ENCODE results near the gene SLC35D2. TPM values are rescaled to one million over a fixed set of nuclear protein-coding genes. Genes with fewer than 3 reads are reported as not detected.

SLC35D2 gene
- 10 to 100 TPM; 13.4 to 18.9 (median 17.3) TPM for total RNA-seq
- total RNA-seq (2013) = 23.9 TPM

DNA sequence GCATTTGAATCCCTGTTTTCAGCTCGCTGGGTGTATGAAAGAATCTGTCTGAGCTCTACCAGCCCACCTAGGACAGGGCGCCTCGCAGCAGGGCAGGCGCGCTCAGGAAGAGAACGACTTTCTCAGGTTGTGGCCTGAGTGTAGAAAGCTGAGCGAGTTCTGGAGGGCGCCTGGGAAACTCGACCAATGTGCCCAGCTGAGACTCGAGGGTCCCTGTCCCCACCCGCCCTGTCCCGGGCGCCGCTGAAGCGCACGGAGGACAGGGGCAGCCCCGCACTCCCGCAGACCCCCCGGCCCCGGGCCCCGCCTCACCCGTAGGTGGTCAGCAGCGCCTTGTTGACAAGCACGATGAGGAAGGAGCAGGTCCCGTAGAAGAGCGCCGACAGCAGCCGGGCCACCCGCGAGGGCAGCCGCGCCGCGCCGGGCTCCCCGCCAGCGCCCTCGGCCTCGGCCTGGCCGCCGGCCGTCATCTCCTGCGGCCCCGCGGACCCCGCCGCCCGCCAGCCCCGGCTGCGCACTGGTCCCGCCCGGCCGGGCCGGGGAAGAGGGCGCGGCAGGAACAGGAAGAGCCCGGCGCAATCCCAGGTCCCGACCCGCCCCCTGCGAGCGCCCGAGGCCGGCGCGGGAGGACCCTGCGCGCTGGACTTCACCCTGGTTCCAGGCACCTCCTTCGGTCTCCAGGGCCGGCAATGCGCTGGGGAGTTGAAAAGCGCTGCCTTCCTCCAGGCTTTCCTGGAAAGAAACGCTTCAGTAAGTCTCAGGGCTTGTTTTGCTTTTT is at the start of gene SLC35D2:
Gene SLC35D2 (minus strand): TSS at position 547 of the 778 bp plus-strand sequence. CDS start 77 bp downstream, at position 470.
- DNase-seq (peak; percentile 18 to 43), ATAC-seq (peak; percentile 68 to 75 (median 72))

DNA sequence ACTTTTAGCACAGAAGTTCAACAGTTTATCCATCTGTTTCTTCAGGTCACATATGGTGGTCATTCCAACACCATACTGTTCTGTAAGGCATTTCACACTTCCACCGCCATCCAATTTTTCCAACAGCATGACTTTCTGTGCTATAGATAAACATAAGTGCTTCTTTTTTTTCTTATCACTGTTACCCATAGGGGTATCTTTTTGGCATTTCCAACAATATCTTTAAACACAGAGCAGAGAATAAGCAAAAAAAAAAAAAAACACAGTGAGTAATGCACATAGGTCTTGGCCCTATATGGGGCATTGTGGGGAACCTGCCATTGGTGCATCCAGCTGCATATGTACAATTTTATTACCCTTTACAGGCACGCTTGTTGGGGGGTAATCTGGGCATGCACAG is 46.9 kb upstream of the SLC35D2 start:
- H3K36me3 ChIP-seq (ENCODE audit: control insufficient read depth, insufficient read depth, low read length) = no peaks in the 10 kb centered on the region
- Mint-ChIP-seq H3K4me3 (no peak overlapping the region), H3K4me1 (peaks cover 9% of the 10 kb centered on the region in 2 donors), H3K27me3 (ENCODE audit: low read depth in 2 of 2) (peaks cover 6 to 10% of the 10 kb centered on the region in 2 donors), H3K36me3 (no peaks in the 10 kb centered on the region), H3K27ac (no peak overlapping the region), H3K9me3 (no peaks in the 10 kb centered on the region)
- intact Hi-C loops (cut with micrococcal nuclease) = loop anchor here (2.0 kb wide), 1 partner anchor 16 kb away; no protein-coding TSS in a partner anchor
- no peak overlapping the region for H3K4me3 ChIP-seq (ENCODE audit: low read length)
- DNase-seq (no peak), ATAC-seq (no peak)
- WGBS (ENCODE audit: insufficient coverage) = 100% methylated on average over 2 of the region's 2 CpGs
- H3K9me3 ChIP-seq (ENCODE audit: control insufficient read depth, insufficient read depth, low read length) = no peaks in the 10 kb centered on the region
- H3K27ac ChIP-seq (ENCODE audit: low read length) = no peak overlapping the region
- TF ChIP-seq, protein P1, sequence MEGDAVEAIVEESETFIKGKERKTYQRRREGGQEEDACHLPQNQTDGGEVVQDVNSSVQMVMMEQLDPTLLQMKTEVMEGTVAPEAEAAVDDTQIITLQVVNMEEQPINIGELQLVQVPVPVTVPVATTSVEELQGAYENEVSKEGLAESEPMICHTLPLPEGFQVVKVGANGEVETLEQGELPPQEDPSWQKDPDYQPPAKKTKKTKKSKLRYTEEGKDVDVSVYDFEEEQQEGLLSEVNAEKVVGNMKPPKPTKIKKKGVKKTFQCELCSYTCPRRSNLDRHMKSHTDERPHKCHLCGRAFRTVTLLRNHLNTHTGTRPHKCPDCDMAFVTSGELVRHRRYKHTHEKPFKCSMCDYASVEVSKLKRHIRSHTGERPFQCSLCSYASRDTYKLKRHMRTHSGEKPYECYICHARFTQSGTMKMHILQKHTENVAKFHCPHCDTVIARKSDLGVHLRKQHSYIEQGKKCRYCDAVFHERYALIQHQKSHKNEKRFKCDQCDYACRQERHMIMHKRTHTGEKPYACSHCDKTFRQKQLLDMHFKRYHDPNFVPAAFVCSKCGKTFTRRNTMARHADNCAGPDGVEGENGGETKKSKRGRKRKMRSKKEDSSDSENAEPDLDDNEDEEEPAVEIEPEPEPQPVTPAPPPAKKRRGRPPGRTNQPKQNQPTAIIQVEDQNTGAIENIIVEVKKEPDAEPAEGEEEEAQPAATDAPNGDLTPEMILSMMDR (IDR thresholded peaks at IDR 0.05) = no peak
- no peaks in the 10 kb centered on the region for H3K27me3 ChIP-seq (ENCODE audit: control insufficient read depth, insufficient read depth, low read length)
- H3K4me1 ChIP-seq (ENCODE audit: control insufficient read depth, insufficient read depth, low read length) = peaks cover 12% of the 10 kb centered on the region

More for the DNA sequence above, at the start of gene SLC35D2:
- Mint-ChIP-seq H3K4me3 (peak within 1 kb of the TSS; percentile 83), H3K4me1 (peaks cover 27 to 39% of the 10 kb centered on the region in 2 donors), H3K9me3 (no peaks in the 10 kb centered on the region), H3K36me3 (no peaks in the 10 kb centered on the region), H3K27ac (peak within 1 kb of the TSS; percentile 61 to 80), H3K27me3 (ENCODE audit: low read depth in 2 of 2) (no peaks in the 10 kb centered on the region)
- peaks cover 2% of the 10 kb centered on the region for H3K36me3 ChIP-seq (ENCODE audit: control insufficient read depth, insufficient read depth, low read length)
- peak within 1 kb of the TSS; percentile 59 for H3K4me3 ChIP-seq (ENCODE audit: low read length)
- no peaks in the 10 kb centered on the region for H3K27me3 ChIP-seq (ENCODE audit: control insufficient read depth, insufficient read depth, low read length)
- no peaks in the 10 kb centered on the region for H3K9me3 ChIP-seq (ENCODE audit: control insufficient read depth, insufficient read depth, low read length)
- peaks cover 21% of the 10 kb centered on the region for H3K4me1 ChIP-seq (ENCODE audit: control insufficient read depth, insufficient read depth, low read length)
- 2% methylated on average over 72 of the region's 73 CpGs for WGBS (ENCODE audit: insufficient coverage)
- intact Hi-C loops (cut with micrococcal nuclease) = loop anchor here (2.0 to 5.0 kb wide), 2 partner anchors 34 to 183 kb away; partner anchors contain the start of gene ZNF367
- H3K27ac ChIP-seq (ENCODE audit: low read length) = no peak within 1 kb of the TSS
- TF ChIP-seq, protein P1 (IDR thresholded peaks at IDR 0.05) = no peak

DNA sequence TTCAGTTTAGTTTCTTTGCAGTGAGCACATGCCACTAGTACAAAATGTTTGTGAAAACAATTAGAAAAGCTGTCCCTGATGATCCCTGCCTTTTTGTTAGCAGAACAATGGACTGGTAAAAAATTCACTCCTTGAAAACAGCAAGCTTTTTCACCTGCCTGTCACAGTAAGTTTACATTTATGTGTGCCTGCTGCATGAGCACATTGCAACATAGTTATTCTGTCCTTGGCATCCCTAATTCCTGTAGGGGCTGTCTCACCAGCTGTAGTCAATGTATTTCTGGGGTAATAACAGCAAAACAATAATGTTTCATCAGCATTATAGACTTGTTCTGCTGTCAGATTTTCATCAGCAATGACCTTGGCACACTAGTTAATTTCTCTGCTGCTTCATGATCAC is 46.2 kb upstream of the SLC35D2 start:
- DNase-seq = no peak
- Mint-ChIP-seq H3K4me1 (peaks cover 13 to 14% of the 10 kb centered on the region in 2 donors), H3K27ac (no peak overlapping the region), H3K27me3 (ENCODE audit: low read depth in 2 of 2) (peaks cover 6 to 10% of the 10 kb centered on the region in 2 donors), H3K36me3 (no peaks in the 10 kb centered on the region), H3K9me3 (no peaks in the 10 kb centered on the region), H3K4me3 (no peak overlapping the region)
- no peaks in the 10 kb centered on the region for H3K9me3 ChIP-seq (ENCODE audit: control insufficient read depth, insufficient read depth, low read length)
- H3K27me3 ChIP-seq (ENCODE audit: control insufficient read depth, insufficient read depth, low read length) = no peaks in the 10 kb centered on the region
- TF ChIP-seq, protein P1 (IDR thresholded peaks at IDR 0.05) = no peak
- H3K27ac ChIP-seq (ENCODE audit: low read length) = no peak overlapping the region
- no peak for ATAC-seq
- peaks cover 18% of the 10 kb centered on the region for H3K4me1 ChIP-seq (ENCODE audit: control insufficient read depth, insufficient read depth, low read length)
- H3K4me3 ChIP-seq (ENCODE audit: low read length) = no peak overlapping the region
- intact Hi-C loops (cut with micrococcal nuclease) = loop anchor here (2.0 kb wide), 1 partner anchor 17 kb away; no protein-coding TSS in a partner anchor
- no peaks in the 10 kb centered on the region for H3K36me3 ChIP-seq (ENCODE audit: control insufficient read depth, insufficient read depth, low read length)
